ENCODE data around the gene IL1R2. TPM values are rescaled to one million over a fixed set of nuclear protein-coding genes. Genes with fewer than 3 reads are reported as not detected.

Gene IL1R2
- 0.28 and 0.34 TPM in 2 replicates for total RNA-seq

GRCh38 chr2:101991721-101992145 is at the start of gene IL1R2:
TSS of gene IL1R2 (plus strand) at chr2:101991960. CDS start at chr2:102008576, 16,616 bp downstream.
- no peak for DNase-seq

GRCh38 chr2:101942851-101943250 is 48.9 kb upstream of the IL1R2 start:
- no peak for DNase-seq

GRCh38 chr2:101946372-101947039 is 45.3 kb upstream of the IL1R2 start:
- no peak for DNase-seq

DNA sequence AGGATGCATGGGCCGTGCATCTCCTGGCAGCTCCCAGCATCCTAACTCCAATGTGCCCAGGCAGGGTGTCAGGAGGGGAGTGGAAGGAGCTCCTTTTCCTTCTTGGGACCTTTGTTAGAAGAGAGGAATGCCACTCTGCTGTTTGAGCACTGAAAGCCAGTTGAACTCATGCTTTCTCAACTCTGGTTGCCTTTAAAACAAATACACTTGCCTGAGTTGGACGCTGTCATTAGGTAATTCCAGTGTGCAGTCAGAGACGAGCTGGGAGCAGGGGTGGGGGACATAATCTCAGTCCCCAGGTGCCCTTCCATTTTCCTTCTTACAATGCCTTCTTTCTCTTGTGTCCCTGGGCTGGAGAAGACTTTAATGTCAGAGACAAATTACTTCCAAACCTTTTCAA is 44.4 kb upstream of the IL1R2 start:
- DNase-seq = no peak

DNA sequence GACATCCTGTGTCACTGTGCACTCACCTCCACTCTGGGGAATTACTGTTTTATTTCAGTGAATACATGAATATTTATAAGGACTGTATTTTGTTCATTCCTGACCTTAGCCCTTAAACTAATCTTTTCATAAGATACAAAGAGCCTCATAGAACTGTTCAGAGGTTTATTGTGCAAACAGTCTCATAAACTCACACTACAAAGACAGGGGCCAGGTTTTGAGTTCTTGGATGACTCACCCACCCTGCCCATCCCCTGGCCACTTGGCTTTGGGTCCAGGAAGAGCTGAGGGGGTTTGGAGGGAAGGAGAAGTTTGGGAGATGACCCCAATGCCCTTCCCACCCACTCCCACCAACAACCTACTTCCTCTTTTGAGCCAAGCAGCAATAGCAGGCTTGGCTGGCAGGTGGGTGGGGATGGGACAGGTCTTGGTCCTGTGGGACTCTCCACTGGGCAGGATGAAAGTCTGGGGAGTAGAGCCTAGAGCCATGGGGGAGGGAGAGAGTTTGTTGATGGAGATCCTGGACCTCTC is 43.1 kb upstream of the IL1R2 start:
- DNase-seq = no peak

DNA sequence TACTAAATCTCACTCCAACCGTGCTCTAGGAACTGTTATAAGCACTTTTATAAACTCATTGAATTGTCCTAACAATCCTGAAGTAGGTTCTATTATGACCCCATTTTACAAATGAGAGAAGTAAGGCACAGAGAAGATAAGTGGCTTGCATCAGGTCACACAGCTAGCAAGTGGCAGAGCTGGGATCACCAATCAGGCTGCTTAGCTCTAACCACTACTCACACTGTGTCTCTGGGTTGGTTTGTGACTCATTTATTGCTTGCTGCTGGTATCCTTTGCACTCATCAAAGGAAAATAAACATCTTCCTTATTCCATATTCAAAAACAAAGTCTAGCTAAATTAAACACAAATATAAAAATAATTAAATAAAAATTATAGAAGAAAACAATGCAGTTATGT is 42.5 kb upstream of the IL1R2 start:
- DNase-seq = no peak

DNA sequence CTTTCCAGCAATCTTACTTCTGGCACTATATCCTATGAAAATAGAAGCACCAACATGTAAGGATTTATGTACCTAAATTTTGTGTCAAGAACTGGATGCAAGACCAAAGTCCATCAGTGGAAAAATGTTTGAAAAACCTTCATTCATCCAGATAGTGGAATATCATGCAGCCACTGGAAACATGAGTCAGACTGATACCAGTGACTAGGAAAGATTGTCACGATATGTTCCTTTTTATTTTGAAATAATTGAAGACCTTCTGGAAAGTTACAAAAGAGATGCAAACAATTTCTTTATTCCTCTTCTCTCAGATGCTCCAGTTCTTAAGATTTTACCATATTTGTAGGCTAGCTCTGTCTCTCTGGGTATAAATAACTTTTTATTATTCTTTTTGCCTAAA is 40.5 kb upstream of the IL1R2 start:
- DNase-seq = no peak

GRCh38 chr2:101952551-101952950 is 39.2 kb upstream of the IL1R2 start:
- DNase-seq = no peak

DNA sequence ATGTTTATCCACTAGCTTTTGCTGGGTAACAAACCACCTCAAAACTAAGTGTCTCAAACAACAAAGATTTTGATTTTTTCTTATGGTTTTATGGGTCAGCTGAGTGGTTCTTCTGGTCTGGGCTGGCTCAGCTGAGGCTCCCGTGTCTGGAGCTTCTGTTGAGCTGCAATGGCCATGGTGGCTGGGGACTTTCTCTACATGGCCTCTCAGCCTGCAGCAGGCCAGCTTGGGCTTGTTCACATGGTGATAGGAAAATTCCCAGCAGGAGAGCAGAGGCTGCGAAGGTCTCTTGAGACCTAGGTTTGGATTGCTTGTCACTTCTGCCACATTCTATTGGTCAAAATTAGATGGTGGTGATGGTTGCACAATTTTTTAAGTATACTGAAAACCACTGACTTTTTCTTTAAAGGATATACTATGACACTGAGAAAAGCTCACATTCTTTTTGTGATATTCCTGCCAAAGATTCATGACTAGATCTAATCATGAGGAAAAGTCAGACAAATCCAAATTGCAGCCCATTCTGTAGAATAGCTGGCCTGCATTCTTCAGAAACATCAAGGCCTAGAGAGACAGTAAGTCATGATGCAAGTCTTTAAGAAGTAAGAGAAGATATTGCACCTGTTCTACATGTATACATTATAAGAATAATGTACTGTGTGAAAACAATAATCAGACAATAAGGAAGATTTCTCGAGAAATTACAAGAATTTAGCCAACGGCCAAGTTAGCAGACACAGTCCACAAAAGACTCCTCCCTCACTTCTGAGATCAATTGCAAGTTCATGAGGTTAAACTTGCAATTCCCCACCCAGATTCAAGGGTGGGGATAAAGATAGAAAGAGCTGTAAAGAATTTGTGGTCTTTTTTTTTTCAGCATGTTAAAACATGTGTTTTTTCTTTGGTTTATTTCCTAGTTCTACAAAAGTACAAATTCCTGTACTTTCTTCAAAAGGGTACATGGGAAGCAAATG is 35.0 kb upstream of the IL1R2 start:
- no peak for DNase-seq

DNA sequence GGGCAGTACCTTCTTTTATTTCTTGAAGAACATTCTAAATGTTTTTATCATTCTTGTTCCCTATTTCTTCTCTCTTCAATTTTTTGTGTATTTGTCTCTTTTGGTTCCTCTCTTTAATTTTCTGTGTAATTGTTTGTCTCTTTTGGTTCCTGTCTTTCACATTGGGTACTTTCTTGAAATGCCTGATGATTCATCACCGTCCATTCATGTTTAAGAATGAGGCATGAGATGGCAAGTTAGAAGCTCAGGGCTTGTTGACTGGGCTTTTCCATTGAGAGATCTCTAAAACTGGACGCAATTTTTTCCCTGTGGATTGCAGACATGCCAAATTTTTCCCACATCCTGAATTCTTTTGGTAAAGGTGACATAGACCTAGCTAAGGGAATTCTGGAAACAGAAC is 33.7 kb upstream of the IL1R2 start:
- no peak for DNase-seq

GRCh38 chr2:101960819-101961337 is 30.9 kb upstream of the IL1R2 start:
- no peak for DNase-seq

- no peak for DNase-seq
Measured at GRCh38 chr2:101961338-101962191, 30.2 kb upstream of the IL1R2 start.

DNA sequence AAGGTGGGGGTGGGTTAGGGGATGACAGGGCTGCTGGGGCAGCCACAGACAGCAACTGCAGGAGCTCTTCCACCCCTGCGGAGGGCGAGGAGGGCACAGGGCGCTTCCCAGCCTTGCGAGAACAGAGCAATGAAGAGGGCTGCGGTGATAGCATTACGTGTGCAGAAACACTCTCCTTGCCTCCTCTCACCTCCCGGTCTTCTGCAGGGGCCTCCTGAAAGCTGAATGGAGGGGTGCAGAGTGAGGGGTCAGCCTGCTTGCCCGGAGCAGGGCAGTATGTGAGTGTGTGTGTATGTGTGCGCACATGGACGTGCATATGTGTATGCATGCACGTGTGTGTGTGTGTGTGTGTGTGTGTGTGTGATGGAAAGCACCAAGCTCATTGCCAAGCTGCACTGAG is 29.5 kb upstream of the IL1R2 start:
- no peak for DNase-seq

- no peak for DNase-seq
Measured at GRCh38 chr2:101963198-101963597, 28.6 kb upstream of the IL1R2 start.

DNA sequence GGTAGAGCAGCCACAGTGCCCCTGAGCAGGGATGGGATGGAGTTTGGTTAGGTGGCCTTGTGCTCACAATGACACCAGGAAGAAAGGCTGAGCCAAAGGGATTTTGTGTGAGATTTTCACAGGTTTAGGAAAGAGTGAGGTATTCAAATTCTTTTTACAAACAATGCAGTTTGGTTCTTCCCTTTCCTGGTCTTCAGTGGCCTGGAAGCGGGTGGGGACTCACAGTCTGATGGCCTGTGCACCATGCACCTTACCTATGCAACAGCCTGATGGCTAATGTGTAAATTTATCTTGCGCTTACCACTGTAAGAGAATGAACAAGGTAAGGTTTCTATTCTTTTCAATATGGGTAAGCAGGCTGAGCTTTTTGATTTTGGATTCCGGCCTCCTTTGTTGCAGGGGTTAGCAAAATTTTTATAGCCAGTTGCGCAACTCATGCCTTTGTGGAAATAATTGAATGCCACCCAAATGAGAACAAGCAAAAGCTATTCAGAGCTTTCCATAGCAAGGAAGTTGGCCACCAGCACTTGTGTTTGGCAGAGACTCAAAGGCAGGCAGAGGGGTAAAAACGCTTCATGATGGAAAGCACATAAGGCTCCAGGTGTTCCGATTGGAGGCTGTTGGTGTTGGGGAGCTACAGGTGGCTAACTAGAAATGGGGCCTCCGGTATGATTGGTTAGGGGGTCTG is 23.8 kb upstream of the IL1R2 start:
- no peak for DNase-seq

DNA sequence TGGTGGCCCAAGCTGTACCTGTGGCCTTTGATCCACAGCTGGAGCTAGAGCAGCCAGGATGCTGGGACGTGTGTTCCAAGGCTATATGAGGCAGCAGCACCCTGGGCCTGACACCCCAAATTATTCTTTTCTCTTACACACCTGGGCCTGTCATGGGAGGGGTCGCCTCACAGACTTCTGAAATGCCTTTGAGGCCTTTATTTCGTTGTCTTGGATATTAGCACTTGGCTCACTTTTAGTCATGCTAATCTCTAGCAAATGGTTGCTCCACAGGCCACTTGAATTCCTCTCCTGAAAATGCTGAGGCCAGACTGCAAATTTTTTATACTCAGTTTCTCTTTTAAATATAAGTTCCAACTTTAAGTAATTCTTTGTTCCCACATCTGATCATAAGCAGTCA is 22.0 kb upstream of the IL1R2 start:
- DNase-seq = no peak

GRCh38 chr2:101970901-101971300 is 20.9 kb upstream of the IL1R2 start:
- DNase-seq = no peak

GRCh38 chr2:101971836-101972235 is 19.9 kb upstream of the IL1R2 start:
- no peak for DNase-seq

DNA sequence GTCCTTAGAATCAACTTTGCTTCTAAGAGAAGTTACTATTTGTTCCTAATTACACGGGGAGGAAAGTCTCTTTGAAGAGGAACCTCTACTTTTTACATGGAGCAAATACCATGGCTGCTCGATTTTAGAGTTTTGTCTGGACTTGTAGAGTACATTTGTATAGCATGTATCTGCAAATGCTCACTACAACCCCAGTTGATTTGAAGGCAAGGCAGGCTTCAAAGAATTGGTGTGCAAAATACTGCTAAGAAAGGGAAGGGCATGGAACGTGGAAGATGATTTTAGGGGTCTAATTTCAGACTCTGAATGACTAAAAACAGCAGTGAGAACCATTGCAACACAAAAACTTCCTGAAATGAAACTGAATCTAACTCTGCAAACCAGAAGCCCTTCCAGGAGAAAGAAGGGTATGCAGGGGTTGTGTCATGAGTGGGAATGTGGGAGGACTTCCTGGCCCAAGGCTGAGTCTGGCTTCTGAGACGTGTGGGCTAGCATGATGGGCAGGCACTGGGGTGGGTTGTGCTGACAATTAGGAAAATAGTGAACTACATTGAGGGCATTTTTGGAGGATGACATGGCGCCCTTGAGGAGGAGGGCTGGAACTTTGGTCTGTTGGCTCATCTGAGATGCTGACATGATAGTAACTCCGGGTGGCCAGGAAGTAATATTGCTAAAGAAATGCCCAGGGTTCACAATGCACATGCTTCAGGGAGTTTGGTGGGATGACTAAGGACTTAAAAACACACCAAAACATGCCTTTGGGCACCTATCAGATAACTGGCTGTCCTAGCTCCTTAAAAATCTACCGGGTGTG is 18.9 kb upstream of the IL1R2 start:
- no peak for DNase-seq

DNA sequence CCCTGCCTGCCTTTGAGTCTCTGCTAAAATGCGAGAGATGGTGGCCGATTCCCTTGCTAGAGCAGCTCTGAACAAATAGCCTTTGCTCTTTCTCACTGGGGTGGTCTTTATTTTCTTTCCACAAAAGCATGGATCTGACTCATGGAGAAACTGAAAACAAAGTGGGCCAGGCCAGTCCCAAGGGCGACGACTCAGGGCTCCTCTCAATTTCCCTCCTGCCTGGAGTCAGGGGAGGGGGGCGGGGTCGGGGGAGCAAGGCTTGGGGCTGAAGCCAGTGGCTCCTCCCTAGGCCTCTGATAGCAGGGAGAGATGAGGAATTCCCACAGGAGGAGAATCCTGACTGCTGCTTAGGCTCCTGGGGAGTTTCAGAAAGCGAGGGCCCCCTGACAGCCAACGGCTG is 17.1 kb upstream of the IL1R2 start:
- no peak for DNase-seq
